ENCODE results near the gene TCF12.

TCF12 gene

GRCh38 chr15:57316451-57316850 lies 398.0 kb downstream of the TCF12 start:
- no peak for TF ChIP-seq CTCF (IDR thresholded peaks at IDR 0.05; ENCODE audit: low read depth, low read length, missing control alignments)
- no peak for DNase-seq (ENCODE audit: low read depth)
- no peak overlapping the region for H3K4me3 ChIP-seq (ENCODE audit: low read depth, low read length)
- in situ Hi-C loops (cut with HindIII; ENCODE audit: low sequenced_read_pairs): no loop called here

DNA sequence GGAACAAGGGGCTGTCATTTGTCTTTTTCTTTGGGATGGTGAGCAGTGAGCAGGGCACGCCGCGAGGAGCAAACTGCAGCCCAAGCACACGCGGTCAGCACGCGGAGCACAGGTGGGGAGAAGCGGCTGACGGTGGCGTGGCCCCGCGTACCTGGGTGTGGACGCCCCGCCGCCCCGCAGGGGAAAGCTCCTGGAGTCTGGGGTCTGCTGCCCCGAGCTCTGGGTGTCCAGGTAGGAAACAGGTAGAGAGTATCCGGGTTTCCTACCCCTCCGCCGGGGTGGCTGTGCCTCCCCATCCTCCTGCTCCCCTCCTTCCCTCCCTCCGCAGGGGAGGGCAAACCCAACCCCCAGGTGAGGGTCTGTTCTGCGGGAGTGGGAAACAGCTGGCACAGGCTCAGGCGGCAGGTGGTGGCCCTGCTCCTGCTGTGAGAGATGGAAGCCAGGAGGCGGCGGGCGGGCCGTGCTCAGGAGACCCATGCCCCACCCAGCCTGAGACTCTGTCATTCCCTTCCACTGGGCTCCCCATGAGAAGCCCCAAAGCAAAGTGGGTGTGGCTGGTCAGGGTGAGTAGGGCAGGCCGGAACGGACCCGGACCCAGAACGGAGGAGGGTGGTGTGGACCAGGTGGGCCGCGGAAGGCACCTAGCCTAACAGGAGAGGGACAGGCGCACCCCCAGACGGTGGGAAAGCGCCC lies 400.9 kb downstream of the TCF12 start:
- no peak overlapping the region for H3K4me3 ChIP-seq (ENCODE audit: low read depth, low read length)
- in situ Hi-C loops (cut with HindIII; ENCODE audit: low sequenced_read_pairs): no loop called here
- no peak for DNase-seq (ENCODE audit: low read depth)
- TF ChIP-seq CTCF (IDR thresholded peaks at IDR 0.05; ENCODE audit: low read depth, low read length, missing control alignments): no peak

DNA sequence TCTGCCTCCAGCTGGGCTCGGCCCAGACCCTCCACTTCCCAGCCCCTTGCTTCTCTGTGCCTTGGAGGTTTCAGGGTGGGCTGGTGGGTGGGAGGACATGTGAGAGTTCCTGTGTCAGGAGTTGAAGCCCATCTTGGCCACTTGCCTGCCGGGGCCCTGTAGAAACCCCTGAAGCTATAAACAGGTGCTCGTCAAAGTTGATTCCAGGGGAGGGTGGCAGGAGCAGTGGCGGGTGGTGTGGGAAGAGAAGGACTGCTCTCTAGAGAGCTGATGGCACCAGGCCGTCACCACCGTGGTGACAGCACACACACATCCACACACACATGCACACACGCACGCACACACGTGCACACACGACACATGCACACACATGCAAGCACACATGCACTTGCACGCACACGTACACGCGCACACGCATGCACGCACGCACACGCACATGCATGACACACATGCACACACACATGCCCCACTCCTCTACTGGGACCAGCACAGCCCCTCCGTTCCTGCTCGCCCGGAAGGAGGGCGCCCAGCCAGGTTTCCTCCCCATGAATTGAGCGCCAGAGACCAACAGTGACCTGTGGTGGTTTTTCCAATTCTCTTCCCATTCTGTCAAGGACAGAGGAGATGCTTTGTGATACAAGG lies 401.6 kb downstream of the TCF12 start:
- no peak for TF ChIP-seq CTCF (IDR thresholded peaks at IDR 0.05; ENCODE audit: low read depth, low read length, missing control alignments)
- no peak overlapping the region for H3K4me3 ChIP-seq (ENCODE audit: low read depth, low read length)
- no peak for DNase-seq (ENCODE audit: low read depth)
- in situ Hi-C loops (cut with HindIII; ENCODE audit: low sequenced_read_pairs): no loop called here

- peak; percentile 56 for DNase-seq (ENCODE audit: low read depth)
- in situ Hi-C loops (cut with HindIII; ENCODE audit: low sequenced_read_pairs): no loop called here
- H3K4me3 ChIP-seq (ENCODE audit: low read depth, low read length): no peak overlapping the region
- no peak for TF ChIP-seq CTCF (IDR thresholded peaks at IDR 0.05; ENCODE audit: low read depth, low read length, missing control alignments)
These were observed 402.3 kb downstream of the TCF12 start for GRCh38 chr15:57320631-57321220.

DNA sequence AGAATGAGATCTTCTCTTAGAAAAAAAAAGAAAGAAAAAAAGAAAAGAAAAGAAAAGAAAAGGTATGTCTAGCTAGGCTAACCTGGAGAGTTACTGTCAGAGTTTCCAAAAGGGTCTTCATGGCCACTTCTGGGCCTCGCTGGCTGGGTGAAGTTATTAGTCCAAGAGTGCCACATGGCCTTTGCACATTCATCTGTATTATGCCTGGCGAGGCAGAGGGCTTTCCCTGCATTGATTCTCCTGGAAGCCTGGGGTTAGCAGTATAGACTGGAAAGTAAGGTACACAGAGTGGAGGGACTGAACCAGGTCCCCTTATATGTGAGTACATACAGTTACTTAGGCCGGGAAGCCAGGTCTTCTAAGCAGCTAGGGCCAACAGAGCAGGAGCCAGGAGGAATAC lies 403.0 kb downstream of the TCF12 start:
- in situ Hi-C loops (cut with HindIII; ENCODE audit: low sequenced_read_pairs): no loop called here
- H3K4me3 ChIP-seq (ENCODE audit: low read depth, low read length): no peak overlapping the region
- no peak for DNase-seq (ENCODE audit: low read depth)
- no peak for TF ChIP-seq CTCF (IDR thresholded peaks at IDR 0.05; ENCODE audit: low read depth, low read length, missing control alignments)

- DNase-seq (ENCODE audit: low read depth): no peak
- TF ChIP-seq CTCF (IDR thresholded peaks at IDR 0.05; ENCODE audit: low read depth, low read length, missing control alignments): no peak
These were observed 403.6 kb downstream of the TCF12 start for GRCh38 chr15:57321973-57322601.

More at GRCh38 chr15:57321973-57322601, 403.6 kb downstream of the TCF12 start:
- in situ Hi-C loops (cut with HindIII; ENCODE audit: low sequenced_read_pairs): no loop called here
- no peak overlapping the region for H3K4me3 ChIP-seq (ENCODE audit: low read depth, low read length)

Measured in astrocyte of the cerebellum (primary cell).